H54 (cell line): Measurements from ENCODE around the gene ZNF14.
"Not testable (repeated sequence)": the region's sequence is repeated elsewhere in the genome, so short reads cannot be mapped to it uniquely, and the experiment has no call there.

Source experiments
- DNase-seq: peaks from one replicate; pipeline ENCODE4 v3.0.0; 2011; ENCODE audit warnings: low spot score, mixed read lengths; ENCODE audit not compliant: insufficient read length
- FAIRE-seq: peaks from 3 replicates; lab custom pipeline; 2011; peaks lifted over from hg19 to GRCh38; lab: Jason Lieb, UNC
- POLR2A ChIP-seq: IDR thresholded peaks from 2 replicates; pipeline ENCODE4 v1.6.1; 2011; ENCODE audit warnings: low read depth, mild to moderate bottlenecking, low read length

ZNF14 gene

GRCh38 chr19:19732579-19733501 lies at the start of gene ZNF14:
Gene ZNF14, minus strand, starts transcription at chr19:19733112. Its CDS starts 154 bp downstream, at chr19:19732958.
- TF ChIP-seq POLR2A = peak; percentile 94
- peak; percentile 95 for DNase-seq
- FAIRE-seq = peak; percentile 84

DNA sequence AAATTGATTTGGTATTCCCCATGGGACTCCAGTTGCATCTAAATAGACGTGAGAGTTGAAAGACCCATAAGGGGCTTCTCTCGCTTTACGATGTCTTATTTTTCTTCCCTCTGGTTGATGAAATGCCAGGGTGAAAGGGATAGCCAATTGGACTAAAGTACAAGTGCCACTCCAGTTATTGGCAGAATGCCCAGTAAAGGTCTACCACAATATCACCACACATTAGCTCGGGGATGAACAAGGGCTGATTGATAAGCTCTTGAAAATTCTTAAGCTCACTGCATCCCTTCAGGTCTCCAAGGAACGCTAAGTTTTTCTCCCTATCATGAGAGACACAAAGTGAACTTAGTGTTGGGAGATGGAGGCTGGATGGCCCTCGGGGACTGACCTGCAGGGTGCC lies 48.9 kb upstream of the ZNF14 start:
- DNase-seq, FAIRE-seq: not testable (repeated sequence)

GRCh38 chr19:19778666-19779065 lies 45.8 kb upstream of the ZNF14 start:
- TF ChIP-seq POLR2A = no peak
- no peak for DNase-seq
- FAIRE-seq = no peak

- no peak for DNase-seq
- TF ChIP-seq POLR2A = no peak
- no peak for FAIRE-seq
These were observed 44.8 kb upstream of the ZNF14 start for GRCh38 chr19:19777692-19778091.

DNA sequence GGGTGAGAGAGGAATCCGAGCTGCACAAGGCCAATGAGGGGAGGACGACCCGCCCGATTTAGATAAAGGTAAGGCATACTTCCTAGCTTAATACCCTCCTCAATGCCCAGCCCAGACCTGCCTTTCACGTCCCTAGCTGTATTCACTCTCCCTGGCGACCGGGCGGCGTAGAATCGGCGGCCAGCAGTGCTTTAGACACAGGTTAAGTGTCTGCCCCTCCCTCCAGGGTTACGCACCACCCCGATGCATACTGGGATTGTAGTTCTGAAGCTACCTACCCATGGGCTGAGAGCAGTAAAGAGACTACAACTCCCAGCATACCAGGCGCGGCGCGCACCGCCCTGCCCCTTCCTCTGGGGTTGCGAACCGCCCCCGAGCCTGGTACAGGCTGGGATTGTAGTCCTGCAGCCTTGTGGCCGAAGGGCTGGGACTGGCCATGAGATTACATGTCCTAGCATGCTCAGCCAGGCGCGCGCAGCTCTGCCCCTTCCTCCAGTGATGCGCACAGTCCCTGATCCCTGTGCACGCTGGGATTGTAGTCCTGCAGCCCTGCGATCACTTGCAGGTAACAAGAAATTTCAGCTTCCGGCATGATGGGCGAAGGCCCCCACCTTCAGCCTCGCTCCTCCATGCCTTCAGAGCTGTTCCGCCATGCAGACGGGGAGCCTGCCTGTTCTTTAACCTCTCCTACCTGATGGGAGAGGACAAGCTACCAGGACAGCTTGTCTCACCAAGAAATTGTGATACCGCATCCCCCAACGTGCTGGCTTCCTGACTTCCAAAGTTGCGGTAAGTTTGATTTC lies 43.5 kb upstream of the ZNF14 start:
- TF ChIP-seq POLR2A = peak; percentile 64
- peak; percentile 86 for FAIRE-seq
- DNase-seq = peak; percentile 88

GRCh38 chr19:19775891-19776205 lies 42.9 kb upstream of the ZNF14 start:
- FAIRE-seq (no peak), DNase-seq (no peak)
- no peak for TF ChIP-seq POLR2A

DNA sequence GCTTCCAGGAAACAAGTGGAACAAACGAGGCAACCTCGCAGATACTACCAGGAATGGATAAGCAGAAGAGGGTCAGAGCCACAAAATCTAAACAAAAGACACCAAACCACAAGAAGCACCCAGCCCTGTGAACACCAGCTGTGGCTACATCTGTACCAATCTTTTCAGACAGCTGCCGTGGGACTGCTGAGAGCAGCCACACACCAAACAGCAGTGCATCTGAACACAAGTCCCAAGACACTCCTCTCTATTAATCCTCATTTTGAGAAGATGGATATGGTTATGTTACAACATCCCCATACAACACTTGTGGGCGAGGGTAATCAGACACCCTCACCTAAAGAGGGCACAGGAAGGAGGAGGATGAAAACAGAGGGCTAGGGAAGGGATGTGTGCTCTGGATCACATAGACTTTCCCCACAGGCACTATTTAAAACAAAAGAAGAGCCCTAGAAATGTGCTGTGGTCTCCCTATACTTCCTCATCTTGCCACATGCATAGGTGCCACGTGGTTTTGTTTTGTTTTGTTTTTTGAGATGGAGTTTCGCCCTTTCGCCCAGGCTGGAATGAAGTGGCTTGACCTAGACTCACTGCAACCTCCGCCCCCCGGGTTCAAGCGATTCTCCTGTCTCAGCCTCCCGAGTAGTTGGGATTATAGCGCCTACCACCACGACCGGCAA lies 41.6 kb upstream of the ZNF14 start:
- FAIRE-seq (no peak), DNase-seq (no peak)
- no peak for TF ChIP-seq POLR2A

DNA sequence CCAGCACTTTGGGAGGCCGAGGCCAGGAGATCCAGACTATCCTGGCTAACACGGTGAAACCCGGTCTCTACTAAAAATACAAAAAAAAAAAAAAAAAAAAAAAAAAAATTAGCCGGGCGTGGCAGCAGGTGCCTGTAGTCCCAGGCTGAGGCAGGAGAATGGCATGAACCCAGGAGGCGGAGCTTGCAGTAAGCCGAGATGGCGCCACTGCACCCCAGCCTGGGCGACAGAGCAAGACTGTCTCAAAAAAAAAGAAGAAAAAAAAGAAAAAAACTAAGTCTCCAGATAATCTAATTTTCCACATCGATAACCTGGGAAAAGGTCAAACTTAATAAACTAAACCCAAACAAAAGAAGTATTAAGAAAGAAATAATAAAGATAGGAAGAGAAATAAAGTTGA lies 39.1 kb upstream of the ZNF14 start:
- DNase-seq, FAIRE-seq: not testable (repeated sequence)

- FAIRE-seq, DNase-seq: not testable (repeated sequence)
These were observed 37.1 kb upstream of the ZNF14 start for GRCh38 chr19:19769971-19770370.

DNA sequence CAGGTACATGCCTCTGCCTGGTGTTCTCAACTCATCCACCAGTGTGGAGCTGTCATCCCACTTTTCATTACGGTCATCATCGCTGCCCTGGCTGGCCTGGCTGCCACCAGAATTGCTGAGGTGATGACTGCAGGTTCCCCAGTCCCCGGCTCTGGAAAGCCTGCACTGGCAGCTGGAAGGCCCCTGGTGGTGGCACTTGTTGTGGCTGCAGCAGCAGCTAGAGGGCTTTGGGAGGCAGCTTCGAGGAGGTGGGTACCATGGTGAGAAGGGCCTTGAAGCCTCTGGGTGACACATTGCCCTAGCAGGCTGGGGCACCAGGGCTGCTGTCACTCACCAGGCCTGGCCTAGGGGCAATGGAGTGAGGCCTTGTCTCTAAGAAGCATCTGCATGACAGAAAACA lies 25.3 kb upstream of the ZNF14 start:
- FAIRE-seq (no peak), DNase-seq (no peak)
- no peak for TF ChIP-seq POLR2A

- no peak for TF ChIP-seq POLR2A
- FAIRE-seq = no peak
- DNase-seq = no peak
These were observed 20.0 kb upstream of the ZNF14 start for GRCh38 chr19:19752760-19753403.

DNA sequence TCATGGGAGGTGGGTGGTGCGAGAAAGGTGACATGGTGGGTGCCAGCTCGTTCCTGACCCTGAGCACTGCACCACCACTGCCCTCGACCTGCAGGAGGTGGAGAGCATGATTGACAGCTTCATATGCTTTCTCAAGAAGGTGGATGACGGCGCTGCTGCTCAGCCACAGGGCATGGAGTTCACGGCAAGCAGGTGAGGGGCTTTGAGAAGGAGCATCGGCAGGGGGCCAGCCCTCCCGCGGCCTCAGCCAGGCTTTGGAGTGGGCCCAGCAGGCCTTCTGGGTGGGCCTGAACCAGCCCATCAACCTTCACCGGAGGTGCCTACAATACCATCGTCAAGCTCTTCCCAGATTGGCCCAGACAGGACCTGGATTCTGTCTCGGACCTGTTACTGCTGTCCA lies 18.9 kb upstream of the ZNF14 start:
- TF ChIP-seq POLR2A = no peak
- DNase-seq (no peak), FAIRE-seq (no peak)

- DNase-seq = no peak
- no peak for TF ChIP-seq POLR2A
- FAIRE-seq = no peak
These were observed 18.2 kb upstream of the ZNF14 start for GRCh38 chr19:19750842-19751790.
